Erythroblast (primary cell): ENCODE results near the gene AP4S1.

Experiments used
- GATA1 ChIP-seq: IDR thresholded peaks from 2 replicates; pipeline ENCODE4 v1.6.1; 2011; ENCODE audit warnings: low read depth, mild to moderate bottlenecking, control low read depth, low read length, moderate library complexity
- POLR2A ChIP-seq: IDR thresholded peaks from 2 replicates; pipeline ENCODE4 v1.6.1; 2011; ENCODE audit warnings: mild to moderate bottlenecking, low read length

- TF ChIP-seq POLR2A (no peak), GATA1 (no peak)
Observed at GRCh38 chr14:31128601-31129526, 103.4 kb downstream of the AP4S1 start.
